Activated naive CD8-positive, alpha-beta T cell treated with anti-CD3 and anti-CD28 coated beads, Interleukin-2, amount 10 ng/mL, durations not matched to agents 7 days and 5 days (primary cell): ENCODE data around the gene TEAD1. TPM values are rescaled to one million over a fixed set of nuclear protein-coding genes. Genes with fewer than 3 reads are reported as not detected.

Experiments
- ATAC-seq: fragments of 150-1000 bp; cut with Tn5 transposase; one replicate; pipeline ENCODE4 v1.10.0; 2021; ENCODE audit warnings: low read depth, moderate library complexity
- POLR2A ChIA-PET: fragments of 350-600 bp; sonication (Branson Sonifier 250); formaldehyde crosslinking; loops from one replicate; lab custom pipeline; 2021; ENCODE audit warnings: antibody characterized with exemption; lab: Charles Lee
- DNase-seq: peaks from one replicate; pipeline ENCODE4 v3.0.0; 2021
- H3K27ac Mint-ChIP-seq: one replicate; pipeline ENCODE4 v1.8.0; 2022; ENCODE audit warnings: mild to moderate bottlenecking, mixed read lengths
- H3K27me3 Mint-ChIP-seq: one replicate; pipeline ENCODE4 v1.8.0; 2022; ENCODE audit warnings: mild to moderate bottlenecking, moderate library complexity, mixed read lengths
- H3K36me3 Mint-ChIP-seq: one replicate; pipeline ENCODE4 v1.8.0; 2021; ENCODE audit warnings: mild to moderate bottlenecking, mixed read lengths
- H3K4me1 Mint-ChIP-seq: one replicate; pipeline ENCODE4 v1.8.0; 2021; ENCODE audit warnings: mixed read lengths
- H3K4me3 Mint-ChIP-seq: one replicate; pipeline ENCODE4 v1.8.0; 2022; ENCODE audit warnings: mild to moderate bottlenecking, moderate library complexity, mixed read lengths
- H3K9me3 Mint-ChIP-seq: one replicate; pipeline ENCODE4 v1.8.0; 2021; ENCODE audit warnings: mixed read lengths
- total RNA-seq, 2 experiments: library from RNA; stranded (reverse); gene quantifications; one replicate each; pipeline ENCODE4 v1.2.3, GENCODE V29; 2021

Gene TEAD1
- total RNA-seq, 2 experiments from 2014 or later, result not detected

GRCh38 chr11:12809864-12810567 lies 135.8 kb downstream of the TEAD1 start:
- POLR2A ChIA-PET, result no interaction called here
- no peaks in the 10 kb centered on the region for H3K36me3 Mint-ChIP-seq
- H3K9me3 Mint-ChIP-seq, result no peaks in the 10 kb centered on the region
- H3K4me1 Mint-ChIP-seq, result peaks cover 25% of the 10 kb centered on the region
- DNase-seq, result no peak
- no peak for ATAC-seq
- peaks cover 21% of the 10 kb centered on the region for H3K27me3 Mint-ChIP-seq
- H3K4me3 Mint-ChIP-seq, result no peak overlapping the region
- no peak overlapping the region for H3K27ac Mint-ChIP-seq

GRCh38 chr11:12810568-12810894 lies 136.3 kb downstream of the TEAD1 start:
- H3K27me3 Mint-ChIP-seq, result peaks cover 25% of the 10 kb centered on the region
- ATAC-seq (no peak), DNase-seq (no peak)
- POLR2A ChIA-PET, result no interaction called here
- H3K27ac Mint-ChIP-seq, result no peak overlapping the region
- no peaks in the 10 kb centered on the region for H3K9me3 Mint-ChIP-seq
- no peaks in the 10 kb centered on the region for H3K36me3 Mint-ChIP-seq
- H3K4me1 Mint-ChIP-seq, result peaks cover 25% of the 10 kb centered on the region
- no peak overlapping the region for H3K4me3 Mint-ChIP-seq

GRCh38 chr11:12811861-12812260 lies 137.6 kb downstream of the TEAD1 start:
- H3K4me3 Mint-ChIP-seq, result peak overlapping the region; percentile 25
- peak overlapping the region; percentile 37 for H3K27ac Mint-ChIP-seq
- no peaks in the 10 kb centered on the region for H3K36me3 Mint-ChIP-seq
- no peak for DNase-seq
- peak; percentile 74 for ATAC-seq
- peaks cover 33% of the 10 kb centered on the region for H3K27me3 Mint-ChIP-seq
- H3K4me1 Mint-ChIP-seq, result peaks cover 25% of the 10 kb centered on the region
- H3K9me3 Mint-ChIP-seq, result no peaks in the 10 kb centered on the region
- POLR2A ChIA-PET, result no interaction called here

- no peak overlapping the region for H3K27ac Mint-ChIP-seq
- H3K4me3 Mint-ChIP-seq, result no peak overlapping the region
- H3K36me3 Mint-ChIP-seq, result no peaks in the 10 kb centered on the region
- POLR2A ChIA-PET, result no interaction called here
- ATAC-seq (no peak), DNase-seq (no peak)
- peaks cover 38% of the 10 kb centered on the region for H3K27me3 Mint-ChIP-seq
- H3K9me3 Mint-ChIP-seq, result no peaks in the 10 kb centered on the region
- peaks cover 25% of the 10 kb centered on the region for H3K4me1 Mint-ChIP-seq
These were observed 138.6 kb downstream of the TEAD1 start for GRCh38 chr11:12812849-12813248.

- Mint-ChIP-seq H3K27me3 (peaks cover 45% of the 10 kb centered on the region), H3K9me3 (no peaks in the 10 kb centered on the region), H3K4me3 (no peak overlapping the region), H3K36me3 (no peaks in the 10 kb centered on the region), H3K27ac (no peak overlapping the region), H3K4me1 (peaks cover 24% of the 10 kb centered on the region)
- ATAC-seq (no peak), DNase-seq (no peak)
- POLR2A ChIA-PET, result no interaction called here
These were observed 139.4 kb downstream of the TEAD1 start for GRCh38 chr11:12813371-12814225.

GRCh38 chr11:12815129-12815480 lies 140.9 kb downstream of the TEAD1 start:
- Mint-ChIP-seq H3K27ac (no peak overlapping the region), H3K27me3 (peaks cover 48% of the 10 kb centered on the region), H3K36me3 (no peaks in the 10 kb centered on the region), H3K9me3 (no peaks in the 10 kb centered on the region), H3K4me3 (peak overlapping the region; percentile 62), H3K4me1 (peaks cover 18% of the 10 kb centered on the region)
- DNase-seq (no peak), ATAC-seq (no peak)
- POLR2A ChIA-PET, result no interaction called here

GRCh38 chr11:12815931-12816494 lies 141.8 kb downstream of the TEAD1 start:
- H3K9me3 Mint-ChIP-seq, result no peaks in the 10 kb centered on the region
- H3K27ac Mint-ChIP-seq, result no peak overlapping the region
- H3K27me3 Mint-ChIP-seq, result peaks cover 45% of the 10 kb centered on the region
- no peaks in the 10 kb centered on the region for H3K36me3 Mint-ChIP-seq
- no peak overlapping the region for H3K4me3 Mint-ChIP-seq
- DNase-seq, result no peak
- POLR2A ChIA-PET, result no interaction called here
- no peak for ATAC-seq
- H3K4me1 Mint-ChIP-seq, result peaks cover 16% of the 10 kb centered on the region

- POLR2A ChIA-PET, result no interaction called here
- Mint-ChIP-seq H3K4me3 (no peak overlapping the region), H3K4me1 (peaks cover 6% of the 10 kb centered on the region), H3K27ac (no peak overlapping the region), H3K9me3 (no peaks in the 10 kb centered on the region), H3K27me3 (peaks cover 39% of the 10 kb centered on the region), H3K36me3 (no peaks in the 10 kb centered on the region)
- ATAC-seq (no peak), DNase-seq (no peak)
These were observed 143.6 kb downstream of the TEAD1 start for GRCh38 chr11:12817681-12818332.

- DNase-seq (no peak), ATAC-seq (no peak)
- Mint-ChIP-seq H3K27ac (no peak overlapping the region), H3K36me3 (no peaks in the 10 kb centered on the region), H3K27me3 (peaks cover 42% of the 10 kb centered on the region), H3K4me3 (no peak overlapping the region), H3K9me3 (no peaks in the 10 kb centered on the region), H3K4me1 (peaks cover 6% of the 10 kb centered on the region)
- POLR2A ChIA-PET, result no interaction called here
These were observed 144.3 kb downstream of the TEAD1 start for GRCh38 chr11:12818333-12819015.

GRCh38 chr11:12822392-12823022 lies 148.3 kb downstream of the TEAD1 start:
- peaks cover 55% of the 10 kb centered on the region for H3K27me3 Mint-ChIP-seq
- H3K27ac Mint-ChIP-seq, result no peak overlapping the region
- no peak for ATAC-seq

GRCh38 chr11:12824281-12825041 lies 150.2 kb downstream of the TEAD1 start:
- DNase-seq (no peak), ATAC-seq (no peak)
- no peaks in the 10 kb centered on the region for H3K9me3 Mint-ChIP-seq
- H3K36me3 Mint-ChIP-seq, result peaks cover 1% of the 10 kb centered on the region
- peaks cover 10% of the 10 kb centered on the region for H3K4me1 Mint-ChIP-seq
- H3K27me3 Mint-ChIP-seq, result peaks cover 61% of the 10 kb centered on the region
- H3K4me3 Mint-ChIP-seq, result no peak overlapping the region
- H3K27ac Mint-ChIP-seq, result no peak overlapping the region
- POLR2A ChIA-PET, result no interaction called here

More at GRCh38 chr11:12822392-12823022, 148.3 kb downstream of the TEAD1 start:
- H3K9me3 Mint-ChIP-seq, result no peaks in the 10 kb centered on the region
- DNase-seq, result no peak
- H3K4me1 Mint-ChIP-seq, result no peaks in the 10 kb centered on the region
- POLR2A ChIA-PET, result no interaction called here
- no peak overlapping the region for H3K4me3 Mint-ChIP-seq
- H3K36me3 Mint-ChIP-seq, result no peaks in the 10 kb centered on the region

GRCh38 chr11:12826441-12826840 lies 152.2 kb downstream of the TEAD1 start:
- Mint-ChIP-seq H3K27ac (no peak overlapping the region), H3K9me3 (no peaks in the 10 kb centered on the region), H3K4me3 (no peak overlapping the region), H3K36me3 (peaks cover 1% of the 10 kb centered on the region), H3K4me1 (peaks cover 10% of the 10 kb centered on the region), H3K27me3 (peaks cover 77% of the 10 kb centered on the region)
- DNase-seq (no peak), ATAC-seq (no peak)
- POLR2A ChIA-PET, result no interaction called here
